ENCODE measurements around the gene PTPN5. TPM values are rescaled to one million over a fixed set of nuclear protein-coding genes. Genes with fewer than 3 reads are reported as not detected.

PTPN5 gene
- total RNA-seq, 1 experiment from 2014 or later, result not detected

GRCh38 chr11:18773104-18773503 lies 18.5 kb downstream of the PTPN5 start:
- Histone ChIP-seq H3K27ac (ENCODE audit: low read depth, low read length) (no peak overlapping the region), H3K4me1 (ENCODE audit: control insufficient read depth in 1 of 2, insufficient read depth in 2 of 2, low read length in 2 of 2) (no peaks in the 10 kb centered on the region), H3K4me3 (replicated peaks in 1 of 2; ENCODE audit: low read depth in 1 of 2, low read length in 2 of 2) (no peak overlapping the region), H3K9me3 (ENCODE audit: control insufficient read depth in 1 of 2, insufficient read depth in 1 of 2, low read depth in 1 of 2, low read length in 2 of 2) (no peaks in the 10 kb centered on the region), H3K9ac (ENCODE audit: low read length) (no peak overlapping the region), H3K9me2 (ENCODE audit: insufficient read depth) (no peaks in the 10 kb centered on the region), H3K36me3 (ENCODE audit: control insufficient read depth in 1 of 2, insufficient read depth in 2 of 2, low read length in 2 of 2) (no peaks in the 10 kb centered on the region), H3K79me2 (ENCODE audit: insufficient read depth, low read length) (no peaks in the 10 kb centered on the region), H2AFZ (ENCODE audit: low read depth, low read length, poor library complexity, severe bottlenecking) (no peak overlapping the region), H4K20me1 (ENCODE audit: insufficient read depth) (no peaks in the 10 kb centered on the region), H3K4me2 (ENCODE audit: low read length) (no peak overlapping the region), H3K27me3 (ENCODE audit: insufficient read depth, low read length) (no peaks in the 10 kb centered on the region)
- BruUV-seq (replicated peaks), result no TSS peak
- ChIA-PET RAD21 (ENCODE audit: low non-redundant PET in 1 of 2, low total read pairs in 2 of 2, uncharacterized antibody in 2 of 2, unreplicated experiment in 2 of 2) (no interaction called here), CTCF (interaction anchor here (1.8 kb wide), 1 partner anchor 8 kb away, joined by 12 read pairs; no protein-coding TSS in a partner anchor), POLR2A (interaction anchor here (0.7 kb wide), 1 partner anchor 482 kb away, joined by 3 read pairs; no protein-coding TSS in a partner anchor)
- DNase-seq (ENCODE audit: low read depth, low spot score) (no peak), ATAC-seq (no peak)
- intact Hi-C loops (cut with micrococcal nuclease), result no loop called here
- TF ChIP-seq, protein P1, sequence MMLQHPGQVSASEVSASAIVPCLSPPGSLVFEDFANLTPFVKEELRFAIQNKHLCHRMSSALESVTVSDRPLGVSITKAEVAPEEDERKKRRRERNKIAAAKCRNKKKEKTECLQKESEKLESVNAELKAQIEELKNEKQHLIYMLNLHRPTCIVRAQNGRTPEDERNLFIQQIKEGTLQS (IDR thresholded peaks at IDR 0.05), result no peak
- TF ChIP-seq, protein P2, sequence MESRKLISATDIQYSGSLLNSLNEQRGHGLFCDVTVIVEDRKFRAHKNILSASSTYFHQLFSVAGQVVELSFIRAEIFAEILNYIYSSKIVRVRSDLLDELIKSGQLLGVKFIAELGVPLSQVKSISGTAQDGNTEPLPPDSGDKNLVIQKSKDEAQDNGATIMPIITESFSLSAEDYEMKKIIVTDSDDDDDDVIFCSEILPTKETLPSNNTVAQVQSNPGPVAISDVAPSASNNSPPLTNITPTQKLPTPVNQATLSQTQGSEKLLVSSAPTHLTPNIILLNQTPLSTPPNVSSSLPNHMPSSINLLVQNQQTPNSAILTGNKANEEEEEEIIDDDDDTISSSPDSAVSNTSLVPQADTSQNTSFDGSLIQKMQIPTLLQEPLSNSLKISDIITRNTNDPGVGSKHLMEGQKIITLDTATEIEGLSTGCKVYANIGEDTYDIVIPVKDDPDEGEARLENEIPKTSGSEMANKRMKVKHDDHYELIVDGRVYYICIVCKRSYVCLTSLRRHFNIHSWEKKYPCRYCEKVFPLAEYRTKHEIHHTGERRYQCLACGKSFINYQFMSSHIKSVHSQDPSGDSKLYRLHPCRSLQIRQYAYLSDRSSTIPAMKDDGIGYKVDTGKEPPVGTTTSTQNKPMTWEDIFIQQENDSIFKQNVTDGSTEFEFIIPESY (IDR thresholded peaks at IDR 0.05; ENCODE audit: extremely low read depth, insufficient replicate concordance, low read length), result no peak
- TF ChIP-seq EGR1 (IDR thresholded peaks at IDR 0.05; ENCODE audit: low read depth) (no peak), CBX3 (IDR thresholded peaks at IDR 0.05; ENCODE audit: low read depth) (no peak), POLR2AphosphoS5 (IDR thresholded peaks at IDR 0.05; ENCODE audit: low read depth, low read length) (no peak), POLR2A (IDR thresholded peaks at IDR 0.05; ENCODE audit: borderline replicate concordance, extremely low read depth, insufficient read depth, insufficient read length) (no peak), ZNF274 (IDR thresholded peaks at IDR 0.05; ENCODE audit: low read depth, low read length) (no peak), SRF (IDR thresholded peaks at IDR 0.05; ENCODE audit: low read depth) (no peak), YY1 (IDR thresholded peaks at IDR 0.05; ENCODE audit: extremely low read depth, insufficient replicate concordance, low read depth, low read length) (no peak), TCF7L2 (IDR thresholded peaks at IDR 0.05; ENCODE audit: borderline replicate concordance, extremely low read depth, insufficient read depth, insufficient read length) (no peak), SP1 (IDR thresholded peaks at IDR 0.05; ENCODE audit: low read depth) (no peak), ELF1 (IDR thresholded peaks at IDR 0.05; ENCODE audit: borderline replicate concordance, low read depth) (no peak), ZFX (IDR thresholded peaks at IDR 0.05) (no peak), JUND (IDR thresholded peaks at IDR 0.05) (no peak), FOSL1 (IDR thresholded peaks at IDR 0.05; ENCODE audit: low read depth) (no peak), SIN3A (IDR thresholded peaks at IDR 0.05; ENCODE audit: low read depth) (no peak)
- TF ChIP-seq, protein P3, sequence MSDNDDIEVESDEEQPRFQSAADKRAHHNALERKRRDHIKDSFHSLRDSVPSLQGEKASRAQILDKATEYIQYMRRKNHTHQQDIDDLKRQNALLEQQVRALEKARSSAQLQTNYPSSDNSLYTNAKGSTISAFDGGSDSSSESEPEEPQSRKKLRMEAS (IDR thresholded peaks at IDR 0.05), result no peak
- TF ChIP-seq, protein P4, sequence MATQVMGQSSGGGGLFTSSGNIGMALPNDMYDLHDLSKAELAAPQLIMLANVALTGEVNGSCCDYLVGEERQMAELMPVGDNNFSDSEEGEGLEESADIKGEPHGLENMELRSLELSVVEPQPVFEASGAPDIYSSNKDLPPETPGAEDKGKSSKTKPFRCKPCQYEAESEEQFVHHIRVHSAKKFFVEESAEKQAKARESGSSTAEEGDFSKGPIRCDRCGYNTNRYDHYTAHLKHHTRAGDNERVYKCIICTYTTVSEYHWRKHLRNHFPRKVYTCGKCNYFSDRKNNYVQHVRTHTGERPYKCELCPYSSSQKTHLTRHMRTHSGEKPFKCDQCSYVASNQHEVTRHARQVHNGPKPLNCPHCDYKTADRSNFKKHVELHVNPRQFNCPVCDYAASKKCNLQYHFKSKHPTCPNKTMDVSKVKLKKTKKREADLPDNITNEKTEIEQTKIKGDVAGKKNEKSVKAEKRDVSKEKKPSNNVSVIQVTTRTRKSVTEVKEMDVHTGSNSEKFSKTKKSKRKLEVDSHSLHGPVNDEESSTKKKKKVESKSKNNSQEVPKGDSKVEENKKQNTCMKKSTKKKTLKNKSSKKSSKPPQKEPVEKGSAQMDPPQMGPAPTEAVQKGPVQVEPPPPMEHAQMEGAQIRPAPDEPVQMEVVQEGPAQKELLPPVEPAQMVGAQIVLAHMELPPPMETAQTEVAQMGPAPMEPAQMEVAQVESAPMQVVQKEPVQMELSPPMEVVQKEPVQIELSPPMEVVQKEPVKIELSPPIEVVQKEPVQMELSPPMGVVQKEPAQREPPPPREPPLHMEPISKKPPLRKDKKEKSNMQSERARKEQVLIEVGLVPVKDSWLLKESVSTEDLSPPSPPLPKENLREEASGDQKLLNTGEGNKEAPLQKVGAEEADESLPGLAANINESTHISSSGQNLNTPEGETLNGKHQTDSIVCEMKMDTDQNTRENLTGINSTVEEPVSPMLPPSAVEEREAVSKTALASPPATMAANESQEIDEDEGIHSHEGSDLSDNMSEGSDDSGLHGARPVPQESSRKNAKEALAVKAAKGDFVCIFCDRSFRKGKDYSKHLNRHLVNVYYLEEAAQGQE (IDR thresholded peaks at IDR 0.05; ENCODE audit: low read depth), result no peak
